ENCODE measurements around the gene UQCC2. TPM values are rescaled to one million over a fixed set of nuclear protein-coding genes. Genes with fewer than 3 reads are reported as not detected.

Gene UQCC2
- total and polyA plus RNA-seq, 4 donors, result 6.8 to 75.9 (median 22.4) TPM

DNA sequence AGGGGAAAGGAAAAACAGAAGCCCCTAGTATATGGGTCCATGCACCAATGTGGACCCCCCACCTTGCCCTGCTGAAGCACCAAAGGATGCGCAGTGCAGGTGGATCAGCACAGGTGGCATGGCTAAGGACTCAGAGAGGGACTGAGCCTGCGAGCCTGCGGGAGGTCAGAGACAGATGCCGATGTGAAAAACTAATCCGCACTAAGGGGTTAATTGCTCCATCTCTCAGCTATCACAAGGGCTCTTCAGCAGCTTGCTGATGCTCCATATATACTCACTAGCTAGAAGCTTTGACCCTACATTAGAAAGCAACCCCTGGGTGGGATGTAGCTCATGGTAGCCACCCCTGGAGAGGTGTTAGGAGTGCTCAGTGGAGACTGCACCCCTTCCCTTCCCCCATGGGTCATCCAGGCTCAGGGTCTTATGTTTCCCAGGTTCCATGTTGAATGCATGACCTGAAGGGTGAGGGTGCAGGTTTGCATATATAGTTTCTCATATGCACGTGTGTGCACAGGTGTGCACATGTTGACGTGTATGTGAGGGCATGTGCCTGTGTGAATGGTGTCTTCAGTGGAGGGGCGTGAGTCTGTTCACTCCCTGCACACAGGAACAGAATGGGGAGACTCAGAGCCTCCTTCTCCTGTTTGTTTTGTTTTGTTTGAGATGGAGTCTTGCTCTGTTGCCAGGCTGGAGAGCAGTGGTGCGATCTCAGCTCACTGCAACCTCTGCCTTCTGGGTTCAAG is 48.6 kb upstream of the UQCC2 start:
- H3K36me3 ChIP-seq (ENCODE audit: control insufficient read depth in 4 of 4, insufficient read depth in 3 of 4, low read depth in 1 of 4, low read length in 3 of 4), result no peaks in the 10 kb centered on the region
- no peak overlapping the region for H3K9ac ChIP-seq (ENCODE audit: low read depth in 1 of 2, low read length in 2 of 2)
- 88% methylated on average over 9 of the region's 9 CpGs for WGBS
- TF ChIP-seq HNF4G (IDR thresholded peaks at IDR 0.05), result no peak
- TF ChIP-seq FOXA1 (IDR thresholded peaks at IDR 0.05), result no peak
- no peak for TF ChIP-seq FOXA2 (IDR thresholded peaks at IDR 0.05)
- TF ChIP-seq JUND (IDR thresholded peaks at IDR 0.05), result no peak
- H3K9me3 ChIP-seq (ENCODE audit: control insufficient read depth in 4 of 4, low read length in 3 of 4), result no peaks in the 10 kb centered on the region
- no peak overlapping the region for H3K4me3 ChIP-seq (ENCODE audit: low read depth in 1 of 3, low read length in 3 of 3)
- no peak for DNase-seq (ENCODE audit: low spot score)
- no peak overlapping the region for H3K27ac ChIP-seq (ENCODE audit: low read depth in 1 of 2, low read length in 2 of 2)
- peaks cover 8 to 34% (median 23%) of the 10 kb centered on the region in 4 donors for H3K4me1 ChIP-seq (ENCODE audit: control insufficient read depth in 4 of 4, insufficient read depth in 4 of 4, low read length in 3 of 4)
- H3K27me3 ChIP-seq (ENCODE audit: control insufficient read depth in 4 of 4, insufficient read depth in 4 of 4, low read length in 3 of 4), result no peaks in the 10 kb centered on the region

GRCh38 chr6:33758815-33759216 is 47.3 kb upstream of the UQCC2 start:
- H3K4me3 ChIP-seq (ENCODE audit: low read depth in 1 of 3, low read length in 3 of 3), result no peak overlapping the region
- TF ChIP-seq HNF4A (conservative IDR thresholded peaks at IDR 0.05) (no peak), JUND (IDR thresholded peaks at IDR 0.05) (no peak), SP1 (IDR thresholded peaks at IDR 0.05) (no peak), GABPA (IDR thresholded peaks at IDR 0.05 in 1 of 2, conservative IDR thresholded peaks at IDR 0.05 in 1 of 2) (no peak), NR2F2 (IDR thresholded peaks at IDR 0.05) (no peak), RAD21 (IDR thresholded peaks at IDR 0.05) (no peak), ZBTB33 (IDR thresholded peaks at IDR 0.05) (no peak), EGR1 (IDR thresholded peaks at IDR 0.05; ENCODE audit: low read depth in 2 of 2) (no peak), FOXA1 (IDR thresholded peaks at IDR 0.05) (no peak), HNF4G (IDR thresholded peaks at IDR 0.05) (no peak), ATF3 (IDR thresholded peaks at IDR 0.05) (no peak), TAF1 (conservative IDR thresholded peaks at IDR 0.05) (no peak)
- TF ChIP-seq, protein P1, sequence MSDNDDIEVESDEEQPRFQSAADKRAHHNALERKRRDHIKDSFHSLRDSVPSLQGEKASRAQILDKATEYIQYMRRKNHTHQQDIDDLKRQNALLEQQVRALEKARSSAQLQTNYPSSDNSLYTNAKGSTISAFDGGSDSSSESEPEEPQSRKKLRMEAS (IDR thresholded peaks at IDR 0.05), result no peak
- TF ChIP-seq, protein P2, sequence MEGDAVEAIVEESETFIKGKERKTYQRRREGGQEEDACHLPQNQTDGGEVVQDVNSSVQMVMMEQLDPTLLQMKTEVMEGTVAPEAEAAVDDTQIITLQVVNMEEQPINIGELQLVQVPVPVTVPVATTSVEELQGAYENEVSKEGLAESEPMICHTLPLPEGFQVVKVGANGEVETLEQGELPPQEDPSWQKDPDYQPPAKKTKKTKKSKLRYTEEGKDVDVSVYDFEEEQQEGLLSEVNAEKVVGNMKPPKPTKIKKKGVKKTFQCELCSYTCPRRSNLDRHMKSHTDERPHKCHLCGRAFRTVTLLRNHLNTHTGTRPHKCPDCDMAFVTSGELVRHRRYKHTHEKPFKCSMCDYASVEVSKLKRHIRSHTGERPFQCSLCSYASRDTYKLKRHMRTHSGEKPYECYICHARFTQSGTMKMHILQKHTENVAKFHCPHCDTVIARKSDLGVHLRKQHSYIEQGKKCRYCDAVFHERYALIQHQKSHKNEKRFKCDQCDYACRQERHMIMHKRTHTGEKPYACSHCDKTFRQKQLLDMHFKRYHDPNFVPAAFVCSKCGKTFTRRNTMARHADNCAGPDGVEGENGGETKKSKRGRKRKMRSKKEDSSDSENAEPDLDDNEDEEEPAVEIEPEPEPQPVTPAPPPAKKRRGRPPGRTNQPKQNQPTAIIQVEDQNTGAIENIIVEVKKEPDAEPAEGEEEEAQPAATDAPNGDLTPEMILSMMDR (IDR thresholded peaks at IDR 0.05; ENCODE audit: low read depth, low read length, missing input control), result no peak
- peaks cover 8 to 34% (median 23%) of the 10 kb centered on the region in 4 donors for H3K4me1 ChIP-seq (ENCODE audit: control insufficient read depth in 4 of 4, insufficient read depth in 4 of 4, low read length in 3 of 4)
- H3K36me3 ChIP-seq (ENCODE audit: control insufficient read depth in 4 of 4, insufficient read depth in 3 of 4, low read depth in 1 of 4, low read length in 3 of 4), result no peaks in the 10 kb centered on the region
- no peaks in the 10 kb centered on the region for H3K9me3 ChIP-seq (ENCODE audit: control insufficient read depth in 4 of 4, low read length in 3 of 4)
- no peak for DNase-seq (ENCODE audit: low spot score)
- peak overlapping the region in 1 of 2 donors; percentile 54 for H3K27ac ChIP-seq (ENCODE audit: low read depth in 1 of 2, low read length in 2 of 2)
- 32% methylated on average over 7 of the region's 7 CpGs for WGBS
- H3K9ac ChIP-seq (ENCODE audit: low read depth in 1 of 2, low read length in 2 of 2), result no peak overlapping the region
- H3K27me3 ChIP-seq (ENCODE audit: control insufficient read depth in 4 of 4, insufficient read depth in 4 of 4, low read length in 3 of 4), result no peaks in the 10 kb centered on the region

Measured in liver (tissue), 9 donors.